ENCODE results near the gene TSPY10. TPM values are rescaled to one million over a fixed set of nuclear protein-coding genes. Genes with fewer than 3 reads are reported as not detected.
"Not testable (repeated sequence)": the region's sequence is repeated elsewhere in the genome, so short reads cannot be mapped to it uniquely, and the experiment has no call there.

TSPY10 gene, protein sequence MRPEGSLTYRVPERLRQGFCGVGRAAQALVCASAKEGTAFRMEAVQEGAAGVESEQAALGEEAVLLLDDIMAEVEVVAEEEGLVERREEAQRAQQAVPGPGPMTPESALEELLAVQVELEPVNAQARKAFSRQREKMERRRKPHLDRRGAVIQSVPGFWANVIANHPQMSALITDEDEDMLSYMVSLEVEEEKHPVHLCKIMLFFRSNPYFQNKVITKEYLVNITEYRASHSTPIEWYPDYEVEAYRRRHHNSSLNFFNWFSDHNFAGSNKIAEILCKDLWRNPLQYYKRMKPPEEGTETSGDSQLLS
- polyA plus RNA-seq: not detected

DNA sequence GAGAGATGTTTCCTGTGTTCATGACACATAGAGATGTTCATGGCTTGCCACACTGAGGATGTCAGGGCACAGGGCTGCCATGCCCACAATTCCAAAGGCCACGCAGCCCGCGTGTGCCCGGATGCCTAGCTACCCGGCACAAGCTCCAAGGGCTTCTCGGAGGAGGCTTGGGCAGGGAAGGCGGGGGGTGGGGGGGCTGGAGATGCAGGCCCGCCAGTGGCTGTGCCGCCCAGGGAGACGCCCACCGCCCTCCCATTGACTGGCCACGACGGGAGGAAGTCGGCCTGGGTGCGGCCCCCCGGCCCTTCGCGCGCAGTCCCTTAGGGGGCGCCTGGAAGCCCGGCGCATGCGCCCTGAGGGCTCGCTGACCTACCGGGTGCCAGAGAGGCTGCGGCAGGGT is at the start of gene TSPY10:
TSS of gene TSPY10 (plus strand) at position 301 of the 400 bp plus-strand sequence. CDS start at position 347, 46 bp downstream.
- not testable (repeated sequence) for H3K4me1 ChIP-seq (ENCODE audit: control insufficient read depth in 2 of 2, insufficient read depth in 2 of 2, low read length in 1 of 2); H3K27ac ChIP-seq (ENCODE audit: low read depth in 2 of 2, low read length in 1 of 2); H3K9me3 ChIP-seq (ENCODE audit: control insufficient read depth in 2 of 2, insufficient read depth in 1 of 2, low read depth in 1 of 2, low read length in 1 of 2); H3K27me3 ChIP-seq (ENCODE audit: control insufficient read depth in 1 of 2, insufficient read depth in 2 of 2, low read length in 2 of 2); H3K4me3 ChIP-seq (ENCODE audit: low read depth in 1 of 2, low read length in 2 of 2); H3K36me3 ChIP-seq (ENCODE audit: control insufficient read depth in 2 of 2, insufficient read depth in 2 of 2, low read length in 1 of 2)
- no CpG with 5 or more reads among the region's 26 CpGs for WGBS, 2 donors

DNA sequence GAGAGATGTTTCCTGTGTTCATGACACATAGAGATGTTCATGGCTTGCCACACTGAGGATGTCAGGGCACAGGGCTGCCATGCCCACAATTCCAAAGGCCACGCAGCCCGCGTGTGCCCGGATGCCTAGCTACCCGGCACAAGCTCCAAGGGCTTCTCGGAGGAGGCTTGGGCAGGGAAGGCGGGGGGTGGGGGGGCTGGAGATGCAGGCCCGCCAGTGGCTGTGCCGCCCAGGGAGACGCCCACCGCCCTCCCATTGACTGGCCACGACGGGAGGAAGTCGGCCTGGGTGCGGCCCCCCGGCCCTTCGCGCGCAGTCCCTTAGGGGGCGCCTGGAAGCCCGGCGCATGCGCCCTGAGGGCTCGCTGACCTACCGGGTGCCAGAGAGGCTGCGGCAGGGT is 40.7 kb upstream of the TSPY10 start, which contains the start of gene TSPY9:
TSS of gene TSPY9 (plus strand) at position 301 of the 400 bp plus-strand sequence. CDS start at position 347, 46 bp downstream.
- not testable (repeated sequence) for H3K4me1 ChIP-seq (ENCODE audit: control insufficient read depth in 2 of 2, insufficient read depth in 2 of 2, low read length in 1 of 2); H3K27ac ChIP-seq (ENCODE audit: low read depth in 2 of 2, low read length in 1 of 2); H3K9me3 ChIP-seq (ENCODE audit: control insufficient read depth in 2 of 2, insufficient read depth in 1 of 2, low read depth in 1 of 2, low read length in 1 of 2); H3K36me3 ChIP-seq (ENCODE audit: control insufficient read depth in 2 of 2, insufficient read depth in 2 of 2, low read length in 1 of 2); H3K4me3 ChIP-seq (ENCODE audit: low read depth in 1 of 2, low read length in 2 of 2); H3K27me3 ChIP-seq (ENCODE audit: control insufficient read depth in 1 of 2, insufficient read depth in 2 of 2, low read length in 2 of 2)
- WGBS, 2 donors: no CpG with 5 or more reads among the region's 26 CpGs

DNA sequence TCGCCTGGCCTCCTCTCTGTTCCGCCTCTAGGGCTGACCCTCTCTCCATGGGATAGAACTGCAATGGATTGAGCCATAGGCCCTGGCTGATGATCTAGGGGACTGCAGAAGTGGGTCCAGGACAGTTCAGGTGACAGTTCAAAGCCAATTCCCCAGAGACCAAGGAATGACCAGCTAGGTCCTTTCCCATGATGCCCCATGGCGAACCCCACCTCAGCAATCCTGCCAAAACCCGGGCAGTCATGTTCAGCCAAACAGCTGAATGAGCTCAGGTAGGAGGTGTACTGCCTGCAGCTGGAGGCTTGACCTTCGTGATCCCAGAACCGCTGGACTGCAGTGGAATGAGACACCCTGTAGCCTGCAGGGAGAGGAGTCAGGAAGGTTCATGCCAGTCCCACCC is 23.3 kb upstream of the TSPY10 start:
- H3K9me3 ChIP-seq (ENCODE audit: control insufficient read depth in 2 of 2, insufficient read depth in 1 of 2, low read depth in 1 of 2, low read length in 1 of 2); H3K4me3 ChIP-seq (ENCODE audit: low read depth in 1 of 2, low read length in 2 of 2); H3K4me1 ChIP-seq (ENCODE audit: control insufficient read depth in 2 of 2, insufficient read depth in 2 of 2, low read length in 1 of 2); H3K27ac ChIP-seq (ENCODE audit: low read depth in 2 of 2, low read length in 1 of 2); H3K36me3 ChIP-seq (ENCODE audit: control insufficient read depth in 2 of 2, insufficient read depth in 2 of 2, low read length in 1 of 2); H3K27me3 ChIP-seq (ENCODE audit: control insufficient read depth in 1 of 2, insufficient read depth in 2 of 2, low read length in 2 of 2): not testable (repeated sequence)
- 45 to 68% methylated on average over 2 of the region's 6 CpGs for WGBS, 2 donors

DNA sequence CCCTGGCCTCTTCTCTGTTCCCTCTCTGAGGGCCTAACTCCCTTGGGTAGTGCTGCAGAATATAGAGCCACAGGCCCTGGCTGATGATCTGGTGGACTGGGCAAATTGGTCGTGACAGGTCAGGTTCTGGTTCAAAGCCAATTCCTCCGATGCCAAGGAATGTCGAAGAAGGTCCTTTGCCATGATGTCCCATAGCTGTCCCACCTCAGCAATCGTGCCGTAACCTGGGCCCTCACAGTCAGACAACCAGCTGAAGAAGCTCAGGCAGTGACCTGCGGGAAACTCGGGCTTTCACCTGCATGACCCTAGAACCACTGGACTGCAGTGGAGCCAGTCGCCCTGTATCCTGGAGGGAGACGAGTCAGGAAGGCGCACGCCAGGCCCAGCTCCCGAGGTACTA is 11.4 kb upstream of the TSPY10 start:
- 86% methylated on average over 4 to 7 of the region's 12 CpGs for WGBS, 2 donors
- not testable (repeated sequence) for H3K4me3 ChIP-seq (ENCODE audit: low read depth in 1 of 2, low read length in 2 of 2); H3K27me3 ChIP-seq (ENCODE audit: control insufficient read depth in 1 of 2, insufficient read depth in 2 of 2, low read length in 2 of 2); H3K9me3 ChIP-seq (ENCODE audit: control insufficient read depth in 2 of 2, insufficient read depth in 1 of 2, low read depth in 1 of 2, low read length in 1 of 2); H3K27ac ChIP-seq (ENCODE audit: low read depth in 2 of 2, low read length in 1 of 2); H3K36me3 ChIP-seq (ENCODE audit: control insufficient read depth in 2 of 2, insufficient read depth in 2 of 2, low read length in 1 of 2); H3K4me1 ChIP-seq (ENCODE audit: control insufficient read depth in 2 of 2, insufficient read depth in 2 of 2, low read length in 1 of 2)

Other genes with a start within 250 kb of the TSPY10 start
- not detected for gene TSPY4, start 190.4 kb upstream of the TSPY10 start, polyA plus RNA-seq
- not detected for gene TSPY8, start 170.1 kb upstream of the TSPY10 start, polyA plus RNA-seq
- not detected for gene TSPY3, start 129.5 kb upstream of the TSPY10 start, polyA plus RNA-seq
- not detected for gene TSPY1, start 60.9 kb upstream of the TSPY10 start, polyA plus RNA-seq
- not detected for gene TSPY9, start 40.6 kb upstream of the TSPY10 start, polyA plus RNA-seq

All from esophagus (tissue), 2 donors.